GM18505 (cell line): Measurements from ENCODE around the gene RBM17.

Source experiments
- ATAC-seq: cut with Tn5 transposase; IDR thresholded peaks from one replicate; pipeline ENCODE4 v1.9.1; 2021; ENCODE audit not compliant: unreplicated experiment
- POLR2A ChIP-seq: IDR thresholded peaks from 4 replicates; pipeline ENCODE4 v1.6.1; 2011; ENCODE audit warnings: borderline replicate concordance; ENCODE audit not compliant: insufficient read depth, insufficient read length; ENCODE audit errors: extremely low read depth

Gene RBM17

DNA sequence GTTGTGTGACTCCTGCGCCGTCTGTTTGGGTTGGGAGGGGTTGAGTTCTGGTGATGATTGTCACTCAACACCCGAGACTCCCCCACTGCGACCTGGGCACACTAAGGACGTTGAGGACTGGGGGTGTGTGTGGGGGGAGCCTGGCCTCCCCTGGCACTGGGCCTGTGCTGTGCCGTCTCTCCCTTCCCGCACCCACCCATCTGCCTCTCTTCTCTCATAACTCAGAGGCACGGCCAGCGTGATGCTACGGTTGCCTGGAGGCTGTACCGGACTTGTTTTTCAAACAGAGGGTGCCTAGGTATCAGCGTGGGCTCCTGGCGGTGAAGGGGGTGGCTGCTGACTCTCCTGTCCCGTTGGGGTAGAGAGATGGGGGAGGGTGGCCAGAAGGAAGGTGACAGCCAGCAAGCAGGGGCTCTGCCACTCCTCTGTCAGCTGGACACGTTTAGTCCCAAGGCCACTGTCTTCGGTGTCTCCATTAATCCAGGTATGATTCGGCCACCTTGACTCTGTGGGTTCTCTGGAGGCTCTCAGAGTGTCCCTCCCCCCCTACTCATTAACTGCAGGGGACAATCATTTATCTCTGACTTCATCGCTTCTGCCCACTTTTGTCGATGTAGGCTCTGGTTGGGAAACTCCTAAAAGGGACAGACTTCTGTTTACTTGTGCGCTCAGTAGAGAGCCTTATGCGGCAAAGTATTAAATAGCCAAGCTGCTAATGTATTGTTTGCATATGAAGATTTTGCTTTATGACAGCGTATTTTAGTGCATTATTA, 57.4 kb downstream of the RBM17 start:
- no peak for ATAC-seq
- TF ChIP-seq POLR2A, result no peak

DNA sequence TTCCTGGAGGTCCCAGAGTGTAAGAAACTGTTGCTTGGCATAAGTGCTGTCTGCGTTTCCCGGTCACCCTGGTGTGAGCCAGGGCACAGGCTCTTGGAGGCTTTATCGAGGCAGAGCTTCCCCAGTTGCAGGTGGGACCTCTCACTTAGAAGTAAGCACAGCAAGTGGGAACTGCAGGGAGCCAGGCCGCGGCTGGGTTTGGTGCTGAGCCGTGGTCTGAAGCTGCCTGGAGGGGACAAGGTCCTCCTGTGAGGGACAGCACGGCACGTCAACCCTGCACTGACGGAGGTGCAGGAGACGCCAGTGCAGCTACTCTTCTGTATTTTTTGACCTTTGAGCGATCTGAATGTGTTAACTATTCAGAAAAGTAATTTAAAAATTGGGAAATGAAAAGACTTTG, 58.1 kb downstream of the RBM17 start:
- ATAC-seq, result no peak
- no peak for TF ChIP-seq POLR2A

DNA sequence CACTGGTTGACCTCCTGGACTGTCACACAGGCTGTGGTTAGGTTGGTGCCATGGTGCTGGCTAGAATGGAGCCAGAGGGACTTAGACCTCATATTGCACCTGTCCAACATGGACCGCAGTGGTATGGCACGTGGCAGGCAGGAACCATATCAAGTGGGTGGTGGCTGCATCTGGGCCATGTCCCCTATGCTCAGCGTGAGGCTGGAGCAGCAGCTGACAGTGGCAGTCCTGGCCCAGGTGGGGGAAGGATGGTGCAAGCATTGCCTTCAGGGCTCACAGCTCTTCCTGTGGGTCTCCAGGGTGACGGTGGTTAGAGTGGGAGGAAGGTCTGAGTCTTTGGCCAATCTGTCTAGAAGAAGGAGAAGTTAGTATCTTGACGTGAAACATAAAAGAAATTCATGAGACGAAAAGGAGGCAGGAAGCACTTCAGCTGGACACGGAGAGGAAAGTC, 59.4 kb downstream of the RBM17 start:
- no peak for ATAC-seq

DNA sequence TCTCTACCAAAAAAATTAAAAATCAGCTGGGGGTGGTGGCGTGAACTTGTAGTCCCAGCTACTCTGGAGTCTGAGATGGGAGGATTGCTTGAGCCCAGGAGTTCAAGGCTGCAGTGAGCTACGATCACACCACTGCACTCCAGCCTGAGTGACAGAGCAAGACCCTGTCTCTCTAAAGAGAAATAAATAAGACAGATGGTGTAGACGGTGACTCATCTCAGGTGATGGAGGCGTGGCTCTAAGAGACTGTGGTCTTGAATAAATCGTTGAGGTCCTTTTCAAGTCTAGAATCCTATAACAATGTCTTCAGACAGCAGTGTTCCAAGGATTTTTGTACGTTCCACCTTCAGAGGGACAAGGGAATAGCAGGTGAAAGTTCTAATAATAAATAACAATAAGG, 60.1 kb downstream of the RBM17 start:
- ATAC-seq, result no peak
- no peak for TF ChIP-seq POLR2A

More for the DNA sequence above, 59.4 kb downstream of the RBM17 start:
- no peak for TF ChIP-seq POLR2A

DNA sequence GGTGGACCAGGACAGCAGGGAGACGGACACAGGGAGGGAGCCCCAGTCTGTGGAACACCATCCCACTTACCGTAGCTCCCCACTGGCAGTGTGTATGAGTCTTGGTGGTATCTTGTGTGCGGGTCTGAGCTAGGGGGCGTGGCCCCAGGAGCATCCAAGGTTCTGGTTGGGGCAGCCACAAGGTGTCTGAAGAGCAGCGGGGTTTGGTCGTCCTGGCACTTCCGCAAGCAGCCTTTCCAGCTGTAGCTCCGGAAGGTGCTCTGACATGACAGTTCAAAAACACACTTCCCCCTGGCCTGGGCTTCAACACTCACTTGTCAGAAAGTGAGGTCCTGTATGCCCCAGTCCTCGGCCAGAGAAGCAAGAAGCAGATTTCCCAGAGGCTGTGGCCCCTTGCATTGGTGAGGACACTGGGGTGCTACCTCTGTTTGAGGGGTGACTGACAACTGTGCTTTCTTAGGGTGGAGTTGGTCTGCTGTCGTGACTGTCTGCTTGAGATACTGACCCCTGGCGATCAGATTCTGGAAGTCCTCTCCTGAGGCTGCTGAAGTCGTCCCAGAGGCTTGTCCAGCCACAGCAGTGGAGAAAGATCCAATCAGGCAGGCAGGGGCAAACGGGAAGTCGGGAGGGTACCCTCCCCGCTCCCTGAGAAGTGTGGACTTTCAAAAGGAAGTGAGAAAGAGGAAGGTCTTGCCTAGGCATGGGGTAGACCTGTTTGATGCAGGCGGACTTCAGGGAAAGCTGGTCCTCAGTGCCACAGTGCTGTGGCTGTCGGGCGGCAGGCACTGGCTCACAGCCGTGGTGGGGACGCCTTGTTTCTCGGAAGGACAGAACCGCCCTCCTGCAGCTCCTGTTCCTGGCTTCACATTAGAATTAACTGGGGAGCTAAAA, 62.5 kb downstream of the RBM17 start:
- ATAC-seq, result peak; percentile 68
- no peak for TF ChIP-seq POLR2A

DNA sequence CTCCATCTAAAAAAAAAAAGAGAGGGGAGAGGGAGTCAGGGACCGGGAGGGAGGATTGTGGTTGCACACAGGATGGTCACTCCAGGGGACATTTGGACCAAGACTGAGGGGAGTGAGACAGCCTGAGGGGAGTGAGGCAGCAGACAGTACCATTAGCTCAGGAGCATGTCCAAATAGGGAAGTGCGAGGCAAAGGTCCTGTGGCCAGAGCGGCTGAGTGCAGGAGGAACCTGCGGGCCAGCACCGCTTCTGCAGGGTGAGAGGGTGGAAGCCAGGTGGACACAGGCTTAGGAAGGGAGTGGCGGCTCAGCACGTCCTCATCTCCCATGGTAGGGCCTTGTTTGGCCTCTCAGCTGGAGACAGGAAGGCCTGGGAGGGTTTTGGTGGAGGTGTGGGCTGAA, 65.0 kb downstream of the RBM17 start:
- ATAC-seq, result no peak
- TF ChIP-seq POLR2A, result no peak

DNA sequence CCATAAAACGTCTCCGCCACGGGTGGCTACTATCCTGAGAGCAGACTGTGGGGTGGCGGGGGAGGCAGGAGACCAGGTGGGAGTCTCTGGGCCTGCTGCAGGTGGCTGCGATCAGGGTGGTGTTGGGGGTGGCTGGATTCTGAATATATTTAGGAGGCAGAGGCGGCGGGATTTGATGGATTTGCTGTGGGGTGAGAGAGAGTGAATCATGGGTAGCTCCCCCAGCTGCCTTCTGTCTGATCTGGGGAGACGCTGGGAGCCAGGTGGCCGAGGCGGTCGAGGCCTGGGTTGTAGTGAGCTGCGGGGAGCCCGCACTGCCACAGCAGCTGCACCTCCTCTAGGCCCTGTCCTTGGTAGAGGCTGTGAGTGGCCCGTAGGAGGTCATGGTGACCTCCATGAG, 65.7 kb downstream of the RBM17 start:
- TF ChIP-seq POLR2A, result no peak
- ATAC-seq, result no peak

DNA sequence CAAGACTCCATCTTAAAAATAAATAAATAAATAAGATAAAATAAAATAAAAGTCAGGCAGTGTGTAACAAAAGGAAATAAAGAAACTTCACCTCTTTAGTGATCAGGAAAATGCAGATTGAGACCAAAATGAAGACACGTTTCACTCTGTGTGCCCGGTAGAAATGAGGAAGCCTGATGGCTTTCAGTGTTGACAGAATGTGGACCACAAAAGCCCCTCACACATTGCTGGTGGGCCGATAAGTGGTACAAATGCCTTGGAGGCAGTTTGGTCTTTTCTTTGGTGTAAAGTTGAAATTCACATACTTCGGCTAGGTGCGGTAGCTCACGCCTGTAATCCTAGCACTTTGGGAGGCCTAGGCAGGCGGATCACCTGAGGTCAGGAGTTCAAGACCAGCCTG, 69.4 kb downstream of the RBM17 start:
- TF ChIP-seq POLR2A, result no peak
- ATAC-seq, result no peak

DNA sequence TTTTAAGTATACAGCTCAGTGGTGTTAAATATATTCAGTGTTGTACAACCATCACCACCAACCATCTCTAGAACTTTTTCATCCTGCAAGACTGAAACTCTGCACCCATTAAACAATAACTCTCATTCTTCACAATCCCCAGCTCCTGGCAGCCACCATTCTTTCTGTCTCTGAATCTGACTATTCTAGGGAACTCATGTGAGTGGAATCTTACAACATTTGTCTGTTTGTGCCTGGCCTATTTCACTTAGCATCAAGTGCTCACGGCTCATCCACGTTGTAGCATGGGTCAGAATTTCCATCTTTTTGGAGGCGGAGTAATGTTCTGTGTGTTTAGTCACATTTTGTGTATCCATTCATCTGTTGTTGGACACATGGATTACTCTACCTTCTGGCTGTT, 73.1 kb downstream of the RBM17 start:
- TF ChIP-seq POLR2A, result no peak
- no peak for ATAC-seq

DNA sequence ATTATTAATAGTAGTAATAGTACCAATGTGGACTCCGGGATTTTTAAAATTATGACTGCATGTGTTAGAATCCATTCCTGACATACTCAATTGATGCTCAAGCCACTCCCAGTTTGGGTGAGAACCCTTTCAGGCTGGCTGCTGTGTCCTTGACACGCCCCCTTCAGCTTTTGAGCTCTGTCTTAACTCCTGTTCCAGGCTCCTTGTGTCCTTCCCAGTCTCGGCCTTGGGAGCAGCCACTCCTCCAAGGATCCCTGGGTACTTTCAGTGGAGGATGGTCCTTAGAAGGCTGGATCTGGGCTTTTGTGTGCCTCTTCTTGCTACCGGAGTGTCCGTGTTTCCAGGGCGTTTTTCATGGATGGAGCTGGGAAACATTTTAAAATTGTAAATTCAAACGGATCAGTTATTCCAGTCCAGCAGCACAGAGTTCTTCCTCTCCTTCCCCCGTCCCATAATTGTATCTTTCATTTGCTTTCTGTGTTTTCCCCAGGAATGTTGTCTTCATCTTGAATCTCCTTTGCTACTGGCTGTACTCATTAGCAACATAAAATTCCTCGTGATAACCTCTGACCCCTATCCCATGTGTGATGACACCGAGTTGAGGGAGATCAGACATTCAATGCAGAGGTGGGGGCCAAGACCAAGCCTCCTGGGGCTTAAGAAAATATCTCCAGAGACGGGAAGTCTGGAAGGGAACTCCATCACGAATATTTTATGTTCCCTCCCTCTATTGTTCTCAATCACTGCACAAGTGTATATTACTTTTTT, 73.9 kb downstream of the RBM17 start:
- TF ChIP-seq POLR2A, result no peak
- no peak for ATAC-seq

DNA sequence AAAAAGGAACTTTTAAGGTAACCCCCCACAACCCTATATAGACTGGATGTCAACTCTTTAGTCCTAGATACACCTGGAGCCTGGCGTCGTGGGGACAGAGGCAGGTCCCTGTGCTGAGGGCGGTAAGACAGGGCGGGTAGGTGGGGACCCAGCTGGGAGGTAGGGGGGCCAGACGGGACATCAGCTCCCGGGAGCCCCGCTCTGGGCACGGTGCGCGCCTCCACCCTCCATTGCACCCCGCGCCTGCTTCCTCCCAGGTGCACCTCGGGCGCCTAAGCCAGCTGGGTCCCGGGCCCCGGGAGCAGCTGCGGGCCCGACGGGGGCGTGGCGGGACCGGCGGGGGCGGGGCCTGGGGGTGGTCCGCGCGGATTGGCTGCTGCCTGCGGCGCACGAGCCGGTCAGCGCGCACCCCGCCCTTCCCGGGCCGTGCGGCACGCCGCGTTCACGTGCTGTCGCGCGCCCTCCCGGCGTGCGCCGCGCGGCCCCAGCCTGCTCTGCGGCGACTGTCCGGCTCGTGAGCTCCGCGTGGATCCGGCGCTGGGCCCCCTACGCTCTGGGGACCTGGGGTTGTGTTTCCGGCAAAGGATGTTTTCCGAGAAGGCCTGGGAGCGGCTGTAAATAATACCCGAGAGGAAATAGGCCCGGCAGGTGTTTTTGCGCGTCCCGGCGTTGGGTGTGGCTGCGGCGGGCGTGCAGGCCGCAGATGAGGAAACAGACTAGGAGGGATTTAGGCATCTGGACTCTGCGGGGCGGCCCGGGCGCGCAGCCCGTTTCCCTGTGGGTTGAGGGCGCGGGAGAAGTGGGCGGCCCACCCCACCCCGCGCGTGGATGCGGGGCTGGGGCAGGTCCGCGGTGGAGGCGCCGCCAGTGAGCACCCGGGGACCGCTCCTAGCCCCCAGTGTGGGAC, 74.8 kb downstream of the RBM17 start:
- peak; percentile 95 for ATAC-seq

More for the DNA sequence above, 74.8 kb downstream of the RBM17 start:
- TF ChIP-seq POLR2A, result peak; percentile 90
